ENCODE results near the gene CLDN18.

Gene CLDN18

DNA sequence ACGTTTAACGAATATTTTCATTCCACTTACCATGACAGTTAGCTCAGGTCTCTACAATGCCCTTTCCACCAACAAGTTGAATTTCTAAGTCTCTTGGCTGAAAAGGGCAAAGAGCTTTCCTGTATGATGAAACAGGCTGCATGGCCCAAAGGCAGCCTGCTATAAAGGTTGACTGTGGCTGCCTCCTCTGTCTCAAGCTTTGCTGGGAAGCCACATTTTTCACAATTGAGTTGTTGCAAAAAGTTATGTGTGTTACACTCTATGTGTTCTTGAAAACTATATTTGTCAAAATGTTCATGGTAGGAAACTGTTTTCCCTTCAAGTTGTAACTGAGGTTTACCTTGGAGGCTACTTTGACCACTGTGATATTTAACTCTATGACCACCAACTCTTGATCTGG lies 56.0 kb downstream of the CLDN18 start:
- no peak for DNase-seq

DNA sequence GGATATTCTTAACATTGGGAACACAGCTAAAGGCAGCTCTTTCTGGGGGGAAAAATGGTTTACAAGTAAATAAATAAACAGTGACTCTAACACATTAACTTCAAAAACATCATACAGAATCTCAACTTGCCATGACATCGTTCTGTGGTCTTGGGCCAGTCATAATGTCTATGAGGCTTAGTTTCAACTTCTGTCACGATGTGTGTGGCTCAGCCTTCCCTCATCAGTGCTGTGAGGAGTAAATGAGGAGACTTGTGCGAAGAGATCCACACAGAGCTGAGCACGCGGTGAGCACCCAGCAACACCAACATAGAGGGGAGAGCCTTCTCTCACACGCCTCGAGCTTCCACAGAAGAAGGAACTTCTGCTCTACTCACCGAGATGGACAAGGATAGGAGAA lies 56.4 kb downstream of the CLDN18 start:
- no peak for DNase-seq

DNA sequence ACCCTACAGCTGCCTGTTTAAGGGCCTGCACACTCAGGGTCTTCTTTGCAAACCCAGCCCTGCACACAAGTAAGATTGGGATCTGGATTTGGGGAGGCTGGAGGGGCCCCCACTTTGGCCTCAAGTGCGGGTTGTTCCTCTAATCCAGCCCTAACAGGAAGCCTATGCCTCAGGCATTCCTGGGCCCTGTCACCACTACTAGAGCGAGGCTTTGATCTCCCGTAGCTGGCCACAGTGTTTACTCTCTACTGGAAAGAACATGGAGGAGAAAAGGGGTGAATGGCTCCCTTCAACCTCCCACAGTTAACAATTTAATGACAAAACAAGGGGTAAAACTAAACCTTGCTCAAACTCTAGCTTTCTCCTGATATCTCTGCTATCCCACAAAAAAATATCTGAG lies 57.0 kb downstream of the CLDN18 start:
- no peak for DNase-seq

DNA sequence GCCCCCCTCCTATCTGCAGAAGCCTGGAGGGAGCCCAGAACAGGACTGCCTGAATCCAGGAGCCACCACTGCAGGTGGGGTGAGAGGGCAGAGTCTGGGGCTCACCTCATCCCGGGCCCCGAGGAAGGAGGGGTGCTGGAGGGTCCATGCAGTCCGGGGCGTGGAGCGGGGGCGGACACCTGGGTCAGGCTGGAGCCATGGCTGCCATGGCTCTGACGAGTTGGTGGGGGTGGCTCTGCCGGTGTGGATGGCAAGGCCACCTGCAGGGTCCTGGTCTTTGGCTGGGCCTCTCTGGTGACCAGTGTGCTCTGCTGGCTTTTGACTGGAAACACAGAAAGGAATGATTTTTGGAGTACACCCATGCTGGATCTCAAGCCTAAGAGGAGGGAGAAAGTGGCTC lies 58.1 kb downstream of the CLDN18 start:
- DNase-seq = no peak

DNA sequence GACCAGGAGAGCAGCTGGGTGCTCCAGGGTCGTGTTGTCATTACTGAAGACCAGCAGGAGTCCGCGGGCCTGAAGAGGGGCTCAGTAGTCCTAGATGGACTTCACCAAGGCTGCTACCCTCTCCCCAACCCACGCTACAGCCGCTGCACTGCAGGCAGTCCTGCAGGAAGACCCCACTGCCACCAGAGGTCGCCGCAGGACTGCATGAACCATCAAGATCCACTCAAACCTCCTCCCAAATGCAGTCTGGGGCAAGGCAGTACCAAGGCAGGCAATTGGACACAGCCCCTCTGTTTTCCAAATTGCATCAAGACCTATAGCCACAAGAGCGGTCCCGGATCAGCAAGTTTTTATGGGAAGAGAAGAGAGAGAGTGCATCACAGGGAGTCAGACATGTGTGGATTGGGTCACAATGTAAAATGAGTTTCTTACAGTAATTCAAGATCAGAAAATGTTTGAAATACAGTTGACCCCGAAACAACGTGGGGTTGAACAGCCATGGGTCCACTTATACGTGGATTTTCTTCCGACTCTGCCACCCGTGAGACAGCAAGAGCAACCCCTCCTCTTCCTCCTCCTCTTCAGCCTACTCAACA lies 58.7 kb downstream of the CLDN18 start:
- DNase-seq = peak; percentile 46

DNA sequence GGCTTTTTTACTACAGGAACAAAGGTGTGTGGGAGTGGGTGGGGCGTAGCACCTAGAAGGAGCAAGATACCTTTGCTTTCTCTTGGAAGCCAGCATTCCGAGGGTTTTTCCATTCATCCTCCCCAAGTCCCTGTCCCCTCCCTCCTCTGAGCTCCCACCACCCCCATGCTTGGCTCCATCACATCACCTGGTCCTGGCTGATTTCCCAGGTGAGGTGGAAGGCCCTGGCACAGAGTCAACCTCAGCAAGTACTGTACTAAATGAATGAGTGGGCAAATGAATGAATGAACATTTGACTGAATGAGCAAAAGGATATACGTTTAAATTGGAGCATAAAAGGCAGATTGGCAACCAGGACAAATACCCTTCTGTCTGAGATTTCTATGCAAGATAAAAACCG lies 60.0 kb downstream of the CLDN18 start:
- no peak for DNase-seq

DNA sequence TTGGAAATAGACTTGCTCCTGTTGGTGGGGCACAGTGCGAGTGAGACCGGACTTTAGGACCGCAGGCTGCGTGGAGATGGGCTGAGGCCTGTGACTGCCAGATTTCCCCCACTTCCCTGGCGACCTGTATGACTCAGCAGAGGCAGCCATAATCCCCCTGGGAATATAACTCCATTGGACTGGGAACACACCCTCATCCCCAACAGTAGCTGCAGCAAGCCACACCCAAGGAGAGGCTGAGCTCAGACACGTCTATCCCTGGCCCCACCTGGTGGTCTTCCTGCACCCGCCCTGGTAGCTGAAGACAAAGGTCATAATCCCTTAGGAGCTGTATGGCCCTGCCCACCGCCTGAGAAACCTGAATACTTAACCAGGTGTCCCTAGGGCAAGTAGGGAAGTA lies 62.8 kb downstream of the CLDN18 start:
- DNase-seq = peak; percentile 1

DNA sequence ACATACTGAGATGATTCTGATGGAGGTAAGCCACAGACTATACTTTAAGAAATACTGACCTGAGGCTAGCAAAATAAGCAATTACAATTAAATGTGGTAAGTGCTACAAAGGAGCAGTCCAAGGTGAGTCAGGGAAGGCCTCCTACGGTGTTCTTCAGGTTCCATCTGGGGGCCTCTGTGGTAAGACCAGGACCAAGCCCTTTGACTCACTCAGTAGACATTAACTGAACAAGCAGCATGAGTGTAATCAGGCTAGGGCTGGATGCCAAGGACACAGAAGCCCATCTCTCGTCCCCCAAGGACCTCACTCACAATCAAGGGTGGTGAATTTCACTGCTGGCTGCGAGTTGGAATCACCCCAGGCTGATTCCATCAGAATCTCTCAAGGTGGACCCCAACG lies 68.1 kb downstream of the CLDN18 start:
- no peak for DNase-seq

DNA sequence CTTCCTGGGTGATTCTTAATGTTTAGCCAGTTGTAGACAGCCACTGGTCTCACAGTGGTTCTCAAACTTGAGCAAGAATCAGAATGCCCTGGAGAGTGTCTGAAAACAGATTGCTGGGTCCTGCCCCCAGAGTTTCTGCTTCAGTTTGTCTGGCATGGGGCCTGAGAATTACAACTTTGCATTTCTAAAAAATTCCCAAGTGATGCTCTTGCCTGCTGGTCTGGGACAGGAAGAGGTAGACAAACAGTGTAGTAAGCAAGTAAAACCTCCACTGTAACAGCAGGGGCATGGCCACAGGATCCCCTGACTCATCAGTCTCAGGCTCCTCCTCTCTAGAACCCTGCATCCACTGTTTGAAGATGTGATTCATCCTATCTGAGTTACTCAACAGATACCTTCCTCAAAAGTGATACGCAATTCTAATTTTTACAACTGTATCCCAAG lies 69.0 kb downstream of the CLDN18 start:
- DNase-seq = peak; percentile 68

DNA sequence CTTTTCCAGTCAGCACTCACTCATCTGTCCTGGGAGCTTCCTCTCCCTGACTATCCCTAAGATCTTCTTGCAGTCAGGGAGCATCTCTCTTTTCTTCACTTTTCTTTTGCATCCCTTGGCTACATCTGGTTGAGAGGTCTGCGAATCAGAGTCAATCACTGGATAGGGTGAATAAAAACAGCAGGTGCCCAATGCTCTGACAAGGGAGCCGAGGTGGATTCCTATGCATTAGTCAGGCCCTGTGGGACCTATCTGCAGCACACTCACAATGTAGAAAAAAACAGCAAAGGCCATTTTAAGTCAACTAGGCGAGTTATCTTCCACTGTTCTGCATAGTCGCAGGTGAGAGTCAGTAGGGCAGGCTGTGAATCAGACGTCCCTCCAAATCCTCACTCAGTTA lies 69.9 kb downstream of the CLDN18 start:
- DNase-seq = no peak

DNA sequence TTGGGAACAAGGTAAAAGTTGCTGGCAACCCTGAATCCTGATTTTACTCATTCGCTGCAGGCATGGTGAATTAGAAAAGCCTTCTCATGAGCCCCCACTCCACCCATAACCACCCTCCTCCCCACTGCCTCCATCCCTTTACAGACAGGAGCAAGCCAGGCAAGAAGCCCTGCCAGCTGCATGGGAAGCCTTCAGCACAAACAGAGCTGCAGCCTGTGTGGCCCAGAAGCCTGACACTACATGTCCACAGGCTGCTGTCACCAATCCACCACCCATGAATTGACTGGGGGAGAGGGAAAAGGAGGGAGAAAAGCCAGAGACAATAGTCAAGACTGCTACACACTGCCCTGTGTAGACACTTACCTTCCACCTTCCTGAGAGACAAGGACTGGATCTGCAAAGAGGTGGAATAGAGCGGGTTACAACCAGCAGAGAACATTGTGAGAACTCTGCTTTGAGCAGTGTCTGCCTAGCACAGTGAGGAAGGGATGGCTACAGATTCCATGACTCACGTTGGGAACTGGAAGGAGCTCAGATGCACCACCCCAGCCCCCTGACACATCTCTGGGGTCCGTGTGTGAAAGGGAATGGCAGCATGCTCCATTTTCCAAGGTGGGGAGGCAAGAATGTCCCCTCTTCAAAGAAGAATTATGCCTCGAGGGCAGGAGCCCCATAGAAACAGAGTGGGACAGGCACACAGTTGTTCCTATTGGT lies 71.6 kb downstream of the CLDN18 start:
- DNase-seq = no peak

DNA sequence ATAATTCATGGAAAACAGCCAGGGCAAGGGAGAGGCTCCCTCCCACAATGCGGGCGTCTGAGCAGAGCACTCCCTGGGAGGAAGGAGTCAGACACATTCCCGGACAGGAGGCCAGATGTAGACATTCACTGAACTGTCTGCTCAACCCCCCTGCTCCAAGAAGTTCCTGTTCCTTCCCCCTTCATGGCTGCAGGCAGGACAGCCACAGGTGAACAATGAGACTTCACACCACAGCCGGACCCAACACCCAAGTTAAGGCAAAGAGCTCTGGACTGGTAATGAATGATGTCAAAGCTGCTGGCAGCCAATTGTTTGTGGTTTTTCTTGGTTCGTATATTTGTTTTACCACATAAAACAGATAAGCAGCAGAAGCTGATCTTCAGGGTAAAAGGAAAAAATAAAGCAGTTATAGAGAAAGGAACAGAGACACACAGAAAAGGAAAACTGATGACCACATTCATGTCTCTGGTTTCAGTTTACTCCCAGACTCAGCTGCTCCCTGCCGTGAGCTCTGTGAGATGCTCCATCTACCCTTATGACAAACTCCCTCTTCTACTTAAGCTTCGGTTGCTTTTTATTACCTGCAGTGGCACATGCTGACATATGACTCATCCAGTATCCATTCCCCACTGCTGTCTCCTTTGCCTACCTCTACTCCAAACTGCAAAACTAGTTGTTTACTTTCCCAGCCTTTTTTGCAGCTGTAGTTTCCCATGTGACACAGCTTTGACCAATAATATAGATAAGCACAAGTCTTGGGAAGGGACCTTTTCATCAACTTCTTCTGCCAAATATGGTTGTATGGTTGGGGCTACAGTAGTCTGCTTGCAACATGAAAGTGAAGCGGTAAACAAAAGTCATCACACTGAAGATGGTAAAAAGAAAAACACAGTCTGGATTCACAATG lies 72.4 kb downstream of the CLDN18 start:
- peak; percentile 35 for DNase-seq

DNA sequence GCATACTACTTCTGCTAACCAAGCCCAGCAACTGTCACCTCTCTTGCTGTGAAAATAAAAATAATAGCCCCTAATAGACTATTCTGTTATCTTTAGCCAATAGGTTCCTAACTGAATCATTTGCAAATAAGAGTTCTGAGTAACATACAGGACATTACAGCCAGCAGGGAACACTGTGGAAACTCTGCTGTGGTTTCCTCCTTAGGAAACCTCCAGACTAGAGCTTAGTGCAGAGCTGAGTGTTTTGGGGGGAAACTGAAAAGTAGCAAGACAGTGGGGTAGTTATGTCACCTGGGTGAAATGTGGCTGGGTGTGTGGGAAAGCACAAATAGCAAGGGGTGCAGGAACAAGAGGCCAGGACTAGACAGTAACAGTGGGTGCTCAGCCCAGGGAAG lies 73.0 kb downstream of the CLDN18 start:
- DNase-seq = no peak
